Measurements from ENCODE around the gene FGF2. TPM values are rescaled to one million over a fixed set of nuclear protein-coding genes. Genes with fewer than 3 reads are reported as not detected.

The FGF2 gene
- total and polyA plus RNA-seq, 8 donors: 0.29 to 47.3 (median 6.4) TPM

- Histone ChIP-seq H3K27ac (no peak overlapping the region), H3K4me3 (no peak overlapping the region), H3K4me1 (peaks cover 0 to 6% (median 0%) of the 10 kb centered on the region in 4 donors), H3K9me3 (no peaks in the 10 kb centered on the region), H3K36me3 (no peaks in the 10 kb centered on the region), H3K27me3 (no peaks in the 10 kb centered on the region)
- intact Hi-C loops (cut with DNase I; ENCODE audit: low total_unique reads): no loop called here
- 43 to 76% (median 64%) methylated on average over 2 of the region's 2 CpGs for WGBS, 5 donors
- DNase-seq: no peak
- no peak for TF ChIP-seq POLR2A (IDR thresholded peaks at IDR 0.05)
- TF ChIP-seq POLR2AphosphoS5 (IDR thresholded peaks at IDR 0.05): no peak
- no peak for TF ChIP-seq CTCF (IDR thresholded peaks at IDR 0.05)
- no peak for TF ChIP-seq EP300 (IDR thresholded peaks at IDR 0.05)
These were observed 74.8 kb downstream of the FGF2 start for GRCh38 chr4:122901247-122902010.

- H3K27ac ChIP-seq: no peak overlapping the region
- H3K4me1 ChIP-seq: no peaks in the 10 kb centered on the region
- intact Hi-C loops (cut with DNase I; ENCODE audit: low total_unique reads): no loop called here
- H3K9me3 ChIP-seq: no peaks in the 10 kb centered on the region
- H3K27me3 ChIP-seq: no peaks in the 10 kb centered on the region
- TF ChIP-seq POLR2A (IDR thresholded peaks at IDR 0.05) (no peak), CTCF (IDR thresholded peaks at IDR 0.05) (no peak), EP300 (IDR thresholded peaks at IDR 0.05) (no peak), POLR2AphosphoS5 (IDR thresholded peaks at IDR 0.05) (no peak)
- H3K36me3 ChIP-seq: no peaks in the 10 kb centered on the region
- no peak for DNase-seq
- no peak overlapping the region for H3K4me3 ChIP-seq
These were observed 77.2 kb downstream of the FGF2 start for GRCh38 chr4:122903766-122904288.

GRCh38 chr4:122906859-122907305 is 80.3 kb downstream of the FGF2 start:
- Histone ChIP-seq H3K4me1 (no peaks in the 10 kb centered on the region), H3K9me3 (no peaks in the 10 kb centered on the region), H3K27ac (no peak overlapping the region), H3K4me3 (no peak overlapping the region), H3K36me3 (peaks cover 0 to 3% (median under 1%) of the 10 kb centered on the region in 4 donors), H3K27me3 (no peaks in the 10 kb centered on the region)
- 91 to 98% (median 95%) methylated on average over 7 of the region's 7 CpGs for WGBS, 5 donors
- TF ChIP-seq EP300 (IDR thresholded peaks at IDR 0.05) (no peak), POLR2A (IDR thresholded peaks at IDR 0.05) (no peak), POLR2AphosphoS5 (IDR thresholded peaks at IDR 0.05) (no peak), CTCF (IDR thresholded peaks at IDR 0.05) (no peak)
- no peak for DNase-seq
- intact Hi-C loops (cut with DNase I; ENCODE audit: low total_unique reads): no loop called here

- TF ChIP-seq CTCF (IDR thresholded peaks at IDR 0.05) (no peak), POLR2AphosphoS5 (IDR thresholded peaks at IDR 0.05) (no peak), EP300 (IDR thresholded peaks at IDR 0.05) (no peak), POLR2A (IDR thresholded peaks at IDR 0.05) (no peak)
- Histone ChIP-seq H3K4me3 (no peak overlapping the region), H3K9me3 (no peaks in the 10 kb centered on the region), H3K36me3 (peaks cover 0 to 7% (median 2%) of the 10 kb centered on the region in 4 donors), H3K4me1 (no peaks in the 10 kb centered on the region), H3K27ac (no peak overlapping the region), H3K27me3 (no peaks in the 10 kb centered on the region)
- no peak for DNase-seq
- WGBS, 5 donors: 75 to 98% (median 81%) methylated on average over 1 of the region's 1 CpG
- intact Hi-C loops (cut with DNase I; ENCODE audit: low total_unique reads): no loop called here
These were observed 81.6 kb downstream of the FGF2 start for GRCh38 chr4:122908223-122908622.
